ENCODE data around the gene KDM6A.
"Not testable (repeated sequence)": the region's sequence is repeated elsewhere in the genome, so short reads cannot be mapped to it uniquely, and the experiment has no call there.

Gene KDM6A

DNA sequence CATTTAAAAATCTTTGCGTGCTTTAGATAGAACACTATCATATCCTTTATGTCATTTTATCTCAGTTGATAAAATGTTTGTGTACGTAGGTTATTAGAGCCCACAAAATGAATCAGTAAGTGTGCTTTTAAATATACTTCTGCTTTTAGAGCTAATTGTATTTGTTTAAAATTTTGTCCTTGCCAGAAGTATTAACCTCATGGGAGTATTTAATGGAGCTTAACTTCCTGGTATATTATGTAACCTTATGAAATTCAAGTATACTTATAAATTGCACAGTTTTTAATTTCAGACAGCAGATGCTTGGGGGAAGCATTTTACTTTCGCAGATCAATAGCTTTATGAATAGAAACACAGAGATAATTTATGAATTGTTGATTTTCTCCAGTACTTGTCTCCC, 237.5 kb downstream of the KDM6A start:
- DNase-seq (ENCODE audit: low spot score), result no peak

DNA sequence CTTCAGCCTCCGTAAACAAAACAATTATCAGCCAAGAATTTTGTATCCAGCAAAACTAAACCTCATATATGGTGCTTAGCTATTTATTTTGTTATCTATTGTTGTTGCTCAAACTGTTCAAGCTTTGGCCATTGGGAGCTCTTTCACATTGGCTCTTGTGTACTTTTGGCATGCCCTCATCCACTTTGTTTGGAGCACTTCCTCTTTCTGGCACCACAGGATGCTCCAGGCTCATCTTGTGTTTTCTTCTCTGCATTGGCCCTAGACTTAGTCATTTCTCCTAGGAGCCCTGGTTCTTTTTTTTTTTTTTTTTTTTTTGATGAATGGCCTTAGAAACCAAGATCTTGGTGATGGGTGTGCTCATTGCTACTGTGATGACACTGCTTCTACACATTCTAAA, 253.2 kb downstream of the KDM6A start:
- no peak for DNase-seq (ENCODE audit: low spot score)

DNA sequence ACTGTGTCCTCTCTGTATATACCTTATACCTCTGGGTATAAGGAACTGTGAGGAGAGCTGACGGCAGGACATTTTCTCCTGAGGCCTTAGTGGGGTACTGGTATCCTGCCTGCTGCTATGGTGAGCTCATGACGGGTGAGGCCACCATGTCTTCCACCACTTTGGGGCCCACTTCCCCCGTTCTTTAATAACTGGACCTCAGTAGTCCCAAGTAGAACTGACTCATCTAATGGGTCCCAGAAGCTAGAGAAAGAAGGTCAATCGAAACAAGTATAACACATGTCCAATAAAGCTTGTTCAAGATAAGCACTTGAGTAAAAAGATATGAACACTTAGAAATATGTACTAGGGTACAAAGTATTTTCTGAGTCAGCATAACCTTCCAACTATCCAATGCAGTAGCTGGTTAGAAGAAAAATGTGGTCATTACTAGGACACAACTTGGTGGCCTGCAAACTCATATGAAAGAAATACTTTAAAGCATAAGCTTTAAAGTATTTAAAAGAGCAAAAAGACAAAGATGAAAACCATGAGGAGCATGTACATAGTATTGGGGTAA, 256.0 kb downstream of the KDM6A start:
- DNase-seq (ENCODE audit: low spot score), result no peak

DNA sequence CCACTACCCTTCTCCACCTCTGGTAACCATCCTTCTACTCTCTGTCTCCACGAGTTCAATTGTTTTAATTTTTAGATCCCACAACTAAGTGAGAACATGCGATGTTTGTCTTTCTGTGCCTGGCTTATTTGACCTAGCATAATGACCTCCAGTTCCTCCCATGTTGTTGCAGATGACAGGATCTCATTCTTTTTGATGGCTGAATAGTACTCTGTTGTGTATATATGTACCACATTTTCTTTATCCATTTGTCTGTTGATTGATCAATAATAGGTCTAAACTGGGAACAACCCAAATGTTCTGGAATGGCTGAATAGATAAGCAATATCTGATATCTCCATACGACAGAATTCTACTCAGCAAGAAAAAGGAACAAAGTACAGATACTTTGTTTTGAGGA, 260.5 kb downstream of the KDM6A start:
- no peak for DNase-seq (ENCODE audit: low spot score)

DNA sequence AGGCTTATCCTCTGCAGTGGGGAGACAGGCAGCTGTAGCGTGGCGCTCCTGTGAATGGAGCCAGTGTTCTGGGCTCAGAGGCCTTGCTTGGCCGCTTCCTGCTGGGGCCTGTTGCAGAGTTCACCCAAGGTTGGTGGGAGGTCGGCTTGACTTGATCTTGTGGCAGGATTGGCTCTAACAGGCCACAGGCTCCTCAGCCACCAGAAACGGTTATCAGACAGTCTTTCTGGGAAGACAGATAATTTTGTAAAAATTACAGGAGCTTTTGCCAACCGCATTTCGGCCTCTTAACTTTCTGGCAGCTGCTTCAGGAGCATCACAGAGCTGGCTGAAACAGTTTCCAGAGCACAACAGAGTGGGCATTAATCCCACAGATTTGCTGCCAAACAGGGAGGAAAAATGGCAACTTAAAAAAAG, 261.3 kb downstream of the KDM6A start:
- no peak for DNase-seq (ENCODE audit: low spot score)

DNA sequence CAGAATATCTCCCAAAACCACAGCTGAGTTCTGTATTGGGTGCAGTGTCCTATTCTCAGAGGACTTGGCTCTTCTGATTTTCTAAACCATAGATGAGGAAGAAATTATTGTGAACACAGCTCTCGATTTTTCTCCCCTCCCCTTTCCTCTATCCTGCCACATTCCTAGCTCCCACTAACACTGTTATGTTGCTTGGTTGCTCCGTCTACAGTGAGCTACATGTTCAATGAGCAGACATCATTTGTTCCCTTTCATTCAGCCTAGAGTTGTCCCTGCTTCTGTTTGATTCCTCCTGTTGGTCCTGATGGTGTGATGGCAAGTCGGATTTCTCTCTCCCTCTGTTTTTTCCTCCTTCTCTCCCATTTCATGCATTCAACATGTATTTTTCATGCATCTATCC, 261.8 kb downstream of the KDM6A start:
- no peak for DNase-seq (ENCODE audit: low spot score)

DNA sequence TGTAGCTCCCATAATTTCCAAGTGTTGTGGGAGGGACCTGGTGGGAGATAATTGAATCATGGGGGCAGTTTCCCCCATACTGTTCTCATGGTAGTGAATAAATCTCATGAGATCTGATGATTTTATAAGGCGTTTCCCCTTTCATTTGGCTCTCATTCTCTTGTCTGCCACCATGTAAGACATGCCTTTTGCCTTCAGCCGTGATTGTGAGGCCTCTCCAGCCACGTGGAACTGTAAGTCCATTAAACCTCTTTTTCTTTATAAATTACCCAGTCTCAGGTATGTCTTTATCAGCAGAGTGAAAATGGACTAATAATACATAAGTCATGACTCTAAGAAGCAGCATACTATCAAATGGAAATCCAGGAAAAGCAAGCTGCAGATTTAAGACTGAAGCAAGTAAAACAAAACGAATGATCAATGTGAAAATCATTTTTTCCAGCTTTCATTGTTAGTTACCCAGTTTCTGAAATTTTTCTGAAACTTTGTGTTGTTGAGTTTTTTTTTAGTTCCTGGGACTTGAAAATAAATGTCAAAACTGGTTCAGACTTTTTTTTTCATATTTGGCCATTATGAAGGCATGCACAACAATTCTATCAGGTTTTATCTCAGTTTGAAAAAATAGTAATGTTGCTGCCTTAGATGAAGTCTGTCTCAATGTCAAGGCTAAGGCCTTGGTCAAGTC, 262.5 kb downstream of the KDM6A start:
- DNase-seq (ENCODE audit: low spot score), result not testable (repeated sequence)

DNA sequence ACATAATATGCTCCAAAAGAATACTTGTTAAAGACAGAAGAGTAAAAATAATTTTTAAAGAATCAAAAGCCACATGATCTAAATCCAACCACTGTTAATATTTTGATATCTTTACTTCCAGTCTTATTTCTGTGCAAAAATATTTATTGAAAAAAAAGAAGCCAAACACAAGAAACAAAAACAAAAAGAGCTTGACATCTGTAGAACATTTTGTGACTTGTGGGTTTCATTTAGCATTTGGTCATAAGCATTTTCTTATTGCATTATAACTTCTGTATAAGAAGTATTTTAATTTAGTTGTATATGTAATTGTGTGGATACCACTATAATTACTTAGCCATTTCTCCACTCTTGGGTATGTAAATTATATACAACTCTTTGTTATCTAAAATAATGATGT, 264.5 kb downstream of the KDM6A start:
- no peak for DNase-seq (ENCODE audit: low spot score)

DNA sequence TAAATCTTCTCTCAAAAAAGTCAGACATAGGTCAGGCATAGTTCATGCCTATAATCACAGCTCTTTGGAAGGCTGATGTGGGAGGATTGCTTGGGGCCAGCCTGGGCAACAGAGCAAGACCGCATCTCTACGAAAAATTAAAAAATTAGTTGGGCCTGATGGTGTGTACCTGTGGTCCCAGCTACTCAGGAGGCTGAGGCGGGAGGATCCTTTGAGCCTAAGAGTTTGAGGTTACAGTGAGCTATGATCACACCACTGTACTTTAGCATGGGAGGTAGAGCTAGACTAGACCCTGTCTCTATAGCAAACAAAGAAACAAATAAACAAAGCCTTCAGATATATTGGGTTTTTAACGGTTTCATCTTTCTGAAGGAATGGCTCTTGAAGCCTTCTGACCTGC, 265.5 kb downstream of the KDM6A start:
- DNase-seq (ENCODE audit: low spot score), result no peak

DNA sequence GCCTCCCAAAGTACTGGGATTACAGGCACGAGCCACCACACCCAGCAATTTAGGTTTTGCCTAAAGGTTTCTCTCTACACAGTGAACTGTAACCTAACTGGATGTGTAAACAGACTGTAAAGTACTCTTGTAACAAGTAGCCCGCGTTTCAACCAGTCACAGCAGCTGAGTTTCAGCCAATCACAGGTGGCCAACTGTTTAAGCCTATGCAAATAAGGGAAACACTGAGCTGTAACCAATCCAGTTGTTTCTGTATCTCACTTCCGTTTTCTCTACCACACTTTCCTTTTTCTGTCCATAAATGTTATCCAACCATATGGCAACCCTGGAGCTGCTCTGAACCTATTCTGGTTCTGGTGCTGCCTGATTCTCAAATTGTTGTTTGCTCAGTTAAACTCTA, 267.8 kb downstream of the KDM6A start:
- DNase-seq (ENCODE audit: low spot score), result no peak

DNA sequence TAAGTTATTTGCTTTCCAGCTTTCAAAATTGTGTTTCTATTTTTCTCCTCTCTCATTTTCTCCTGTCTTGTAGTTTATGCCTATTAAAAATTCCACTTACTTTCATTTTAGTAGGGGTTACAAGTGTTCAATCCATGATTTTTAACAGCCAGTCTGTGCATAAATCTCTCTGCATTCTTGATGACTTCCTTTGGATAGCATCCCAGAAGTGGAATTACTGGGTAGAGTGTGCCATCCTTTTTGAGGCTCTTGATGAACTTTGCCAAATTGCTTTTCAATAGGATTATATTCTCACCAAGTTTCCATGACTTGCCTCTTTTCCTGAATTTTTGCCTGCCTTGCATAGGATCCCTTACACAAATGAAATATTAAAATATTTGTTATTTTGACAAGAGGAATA, 269.2 kb downstream of the KDM6A start:
- no peak for DNase-seq (ENCODE audit: low spot score)

DNA sequence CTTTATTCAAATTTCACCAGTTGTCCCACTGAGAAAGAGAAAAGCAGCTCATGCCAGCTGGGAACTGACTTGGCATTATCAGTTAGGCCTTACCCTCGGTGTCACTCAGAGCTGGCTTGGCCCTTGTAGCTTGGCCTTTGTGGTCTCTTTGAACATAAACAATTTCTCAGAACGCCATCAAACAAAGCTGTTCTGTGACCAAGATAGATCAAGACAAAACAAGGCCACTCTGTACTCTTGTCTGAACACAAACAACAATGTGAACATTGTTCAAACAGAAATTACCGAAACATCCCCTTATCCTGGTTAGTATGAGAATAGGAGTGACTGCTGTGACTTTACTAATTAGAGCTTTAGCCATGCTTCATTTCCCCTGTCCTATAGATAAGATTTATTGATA, 270.5 kb downstream of the KDM6A start:
- no peak for DNase-seq (ENCODE audit: low spot score)

DNA sequence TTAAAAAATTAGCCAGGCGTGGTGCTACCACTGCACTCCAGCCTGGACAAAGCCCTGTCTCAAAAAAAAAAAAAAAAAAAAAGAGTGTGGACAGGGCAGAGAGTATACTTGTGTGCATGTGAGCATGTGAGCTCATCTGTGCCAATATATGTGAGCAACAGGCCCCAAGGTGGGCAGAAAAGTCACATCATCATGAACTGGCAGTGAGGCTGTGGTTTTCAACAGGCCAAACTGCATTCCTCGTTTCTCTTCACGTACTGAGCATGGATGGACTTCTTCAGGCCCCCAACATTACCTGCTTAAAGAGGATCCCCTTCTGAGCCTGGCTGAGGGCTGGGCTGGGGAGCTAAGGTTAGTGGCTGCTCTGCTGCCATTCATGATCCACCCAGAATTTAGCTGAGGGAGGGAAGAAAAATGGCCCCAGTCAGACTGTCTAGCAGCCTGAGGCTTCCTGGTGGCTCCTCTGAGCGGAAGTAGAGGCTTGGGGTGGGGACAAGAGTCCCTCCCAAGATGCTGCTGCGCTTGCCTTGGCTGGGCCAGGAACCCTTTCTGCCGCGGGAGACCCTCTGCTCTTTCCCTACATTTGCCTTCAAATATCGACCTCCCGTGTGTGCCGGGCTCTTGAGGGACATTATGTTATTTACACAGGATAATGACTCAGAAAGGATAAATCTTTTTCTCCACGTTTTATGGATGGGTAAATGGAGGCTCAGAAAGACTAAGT, 272.7 kb downstream of the KDM6A start:
- DNase-seq (ENCODE audit: low spot score), result no peak

DNA sequence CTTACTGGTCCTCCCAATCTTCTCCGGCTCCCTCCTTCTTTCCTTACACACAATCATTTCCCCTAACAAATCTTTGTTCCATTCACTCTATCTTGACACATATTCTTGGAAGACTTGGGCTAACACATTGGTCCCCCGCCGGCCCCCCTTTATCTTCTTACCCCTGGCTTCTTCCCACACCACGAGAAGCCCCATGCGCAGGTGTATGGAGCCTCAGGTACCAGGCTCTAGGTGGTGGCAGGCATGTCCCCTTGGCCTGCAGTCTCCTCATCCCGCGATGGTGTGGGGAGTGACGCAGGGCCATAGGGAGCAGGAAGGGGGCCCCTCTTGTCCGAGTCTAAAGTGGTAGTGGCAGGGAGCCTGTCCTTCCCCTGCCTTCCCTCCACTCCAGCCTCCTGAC, 277.8 kb downstream of the KDM6A start:
- DNase-seq (ENCODE audit: low spot score), result no peak

DNA sequence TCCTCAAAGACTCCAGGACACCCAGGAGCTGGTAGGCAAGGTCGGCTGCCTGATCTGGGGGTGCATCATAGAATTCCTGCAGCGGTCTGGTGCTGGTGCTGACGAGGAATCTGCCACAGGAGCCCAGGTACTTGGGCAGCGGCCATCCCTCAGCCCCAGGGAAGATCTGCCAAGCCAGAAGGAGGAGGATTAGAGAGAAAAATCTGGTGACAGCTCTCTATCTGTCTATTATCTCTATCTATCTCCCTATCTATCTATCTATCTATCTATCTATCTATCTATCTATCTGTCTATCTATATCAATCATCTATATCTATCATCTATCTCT, 281.0 kb downstream of the KDM6A start:
- no peak for DNase-seq (ENCODE audit: low spot score)

DNA sequence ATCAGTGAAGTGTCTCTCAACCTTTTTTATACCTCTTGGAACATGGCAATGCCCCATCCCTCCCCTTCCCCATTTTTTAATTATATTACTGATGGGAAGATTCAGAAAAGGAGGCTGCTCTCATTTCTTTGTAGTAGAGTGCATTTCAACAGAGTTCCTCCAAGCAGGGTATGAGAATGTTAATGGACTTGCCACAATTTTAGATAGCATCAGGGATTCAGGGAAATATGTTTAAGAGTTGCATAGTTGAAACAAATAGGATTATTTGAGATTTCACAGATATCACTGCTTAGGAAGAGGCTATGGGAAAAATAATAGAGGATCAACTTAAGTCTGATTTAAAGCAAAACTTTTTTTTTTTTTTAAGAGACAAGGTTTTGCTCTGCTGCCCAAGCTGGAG, 281.5 kb downstream of the KDM6A start:
- no peak for DNase-seq (ENCODE audit: low spot score)

DNA sequence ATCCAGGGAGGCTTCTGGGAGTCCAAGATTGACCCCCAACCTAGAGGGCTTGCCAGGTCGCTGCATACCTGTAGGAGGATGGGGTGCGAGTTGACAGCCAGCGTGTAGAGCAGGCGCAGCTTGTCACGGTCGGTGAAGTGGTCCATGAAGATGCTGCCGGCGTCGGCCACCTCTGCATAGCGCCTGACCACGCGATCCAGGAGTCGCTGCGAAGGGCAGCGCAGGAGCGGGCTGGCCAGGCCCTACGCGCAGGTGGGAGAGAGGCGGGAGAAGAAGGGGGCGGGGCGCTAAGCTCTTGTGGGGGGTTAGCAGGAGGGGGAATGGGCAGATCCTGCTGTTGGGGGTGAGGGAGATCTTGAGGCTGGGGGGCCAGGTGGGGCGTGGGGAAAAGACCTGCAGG, 284.7 kb downstream of the KDM6A start:
- DNase-seq (ENCODE audit: low spot score), result no peak

Measured in HuH-7 (cell line).